Stimulated activated CD8-positive, alpha-beta memory T cell treated with anti-CD3 and anti-CD28 coated beads, Interleukin-12 subunit alpha, Interleukin-12 subunit beta, amount 100 ng/mL, for 24 hours (primary cell): ENCODE data around the gene LUZP4.
"Not testable (repeated sequence)": the region's sequence is repeated elsewhere in the genome, so short reads cannot be mapped to it uniquely, and the experiment has no call there.

Experiments used
- DNase-seq: peaks from one replicate; pipeline ENCODE4 v3.0.0-alpha.2; 2020; ENCODE audit errors: extremely low read depth

Gene LUZP4

DNA sequence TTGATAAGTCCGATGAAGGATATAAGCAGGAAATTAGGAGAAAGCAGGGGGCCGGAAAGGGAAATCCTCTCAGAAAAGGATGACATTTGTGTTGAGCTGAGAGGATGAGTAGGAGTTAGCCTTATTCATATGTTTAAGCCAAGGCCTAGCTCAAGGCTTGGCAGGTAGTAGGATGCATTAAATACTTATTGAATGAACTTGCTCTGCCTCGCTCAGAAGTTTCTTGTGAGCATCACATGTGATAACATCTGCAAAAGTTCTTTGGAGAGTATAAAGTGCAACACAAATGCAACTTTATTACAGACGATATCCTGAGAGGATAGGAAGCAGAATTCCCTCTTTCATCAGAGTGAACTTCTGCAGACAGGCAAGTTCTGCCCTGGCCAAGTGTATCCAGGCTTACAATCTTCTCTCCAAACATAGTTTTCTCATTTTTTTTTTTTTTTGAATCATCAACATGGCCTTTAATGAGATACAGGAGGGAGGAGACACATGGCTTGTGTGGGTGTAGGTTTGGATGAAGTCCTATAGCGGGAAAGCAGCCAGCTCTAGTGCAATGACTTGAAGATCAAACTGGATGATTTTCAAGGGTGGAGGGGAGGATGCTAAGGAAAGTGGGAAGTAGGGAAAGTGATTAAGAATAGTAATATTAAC is 48.1 kb downstream of the LUZP4 start:
- DNase-seq, result no peak

DNA sequence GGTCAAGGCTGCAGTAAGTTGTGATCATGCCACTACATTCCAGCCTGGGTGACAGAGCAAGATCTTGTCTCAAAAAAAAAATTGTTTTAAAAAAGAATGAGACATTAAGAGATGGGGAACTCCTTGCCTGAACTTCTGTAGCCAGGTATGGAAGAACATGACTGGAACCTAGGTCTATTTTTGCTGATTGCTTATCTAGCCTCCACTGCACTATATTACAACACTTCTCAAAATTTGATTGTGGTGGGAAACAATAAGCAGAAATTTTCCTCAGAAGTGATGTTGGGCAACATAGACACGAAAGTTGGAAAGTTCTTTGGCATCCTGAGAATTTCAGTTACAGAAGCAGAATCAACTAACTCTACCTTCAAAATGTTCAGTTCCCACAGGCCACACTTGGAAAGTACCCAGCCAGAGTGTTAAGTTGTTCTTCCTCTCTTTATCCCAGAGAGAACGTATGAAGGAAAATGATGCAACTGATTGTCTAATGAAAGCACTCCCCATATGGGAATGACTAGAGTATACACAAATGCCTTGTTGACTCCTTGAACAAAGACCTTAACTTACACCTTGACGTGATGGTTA is 50.0 kb downstream of the LUZP4 start:
- DNase-seq, result no peak

DNA sequence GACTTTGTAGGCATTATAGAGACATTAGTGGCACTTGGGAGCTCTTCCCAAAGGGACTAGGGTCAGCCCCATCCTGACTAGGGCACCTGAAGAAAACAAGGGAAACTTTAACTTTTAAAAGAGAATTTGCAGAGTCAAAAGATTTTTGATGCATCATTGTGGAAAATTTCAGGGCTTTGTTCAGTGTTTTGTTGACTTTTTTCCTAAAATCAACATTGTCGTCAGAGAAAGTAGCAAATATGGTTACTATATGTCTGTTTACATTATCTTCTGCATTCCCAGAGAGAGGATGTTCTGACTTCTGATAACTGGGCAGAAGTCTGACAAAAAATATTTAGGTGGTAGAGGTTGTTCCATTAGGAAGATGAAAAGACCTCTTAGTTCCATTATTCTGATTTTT is 51.9 kb downstream of the LUZP4 start:
- DNase-seq, result no peak

DNA sequence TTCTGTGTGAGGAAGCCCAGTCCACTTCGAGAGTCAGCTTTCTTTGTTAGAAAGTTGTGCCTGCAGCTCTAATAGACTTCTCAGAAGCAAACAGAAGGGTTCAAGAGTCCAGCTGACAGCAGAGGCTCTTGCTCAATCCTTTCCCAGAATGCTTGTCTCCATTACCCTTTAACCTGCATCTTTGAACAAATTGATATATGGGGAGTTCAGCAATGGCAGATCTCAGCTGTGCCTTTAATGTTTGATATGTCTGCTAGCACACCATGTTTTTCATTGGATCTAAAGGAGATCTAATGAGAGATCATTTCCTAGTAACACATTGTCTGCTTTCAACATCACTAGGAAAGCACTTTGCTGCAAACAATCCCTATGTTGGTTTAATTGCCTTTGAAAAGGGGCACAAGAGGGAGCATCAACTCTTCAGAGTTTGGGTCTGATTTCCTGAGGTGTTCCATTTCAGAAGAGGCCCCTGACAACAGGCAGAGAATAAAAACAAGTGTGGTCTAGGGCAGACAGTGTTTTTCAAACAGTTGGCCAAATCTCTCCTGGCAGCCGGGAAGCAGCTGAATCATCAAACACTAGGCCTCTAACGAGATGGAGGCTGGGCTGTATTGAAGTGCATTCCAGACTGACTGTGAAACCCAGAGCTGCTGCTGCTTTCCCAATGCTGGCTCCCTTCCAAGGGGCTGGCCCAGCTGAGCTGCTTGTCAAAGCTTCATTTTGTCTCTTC is 55.5 kb downstream of the LUZP4 start:
- no peak for DNase-seq

DNA sequence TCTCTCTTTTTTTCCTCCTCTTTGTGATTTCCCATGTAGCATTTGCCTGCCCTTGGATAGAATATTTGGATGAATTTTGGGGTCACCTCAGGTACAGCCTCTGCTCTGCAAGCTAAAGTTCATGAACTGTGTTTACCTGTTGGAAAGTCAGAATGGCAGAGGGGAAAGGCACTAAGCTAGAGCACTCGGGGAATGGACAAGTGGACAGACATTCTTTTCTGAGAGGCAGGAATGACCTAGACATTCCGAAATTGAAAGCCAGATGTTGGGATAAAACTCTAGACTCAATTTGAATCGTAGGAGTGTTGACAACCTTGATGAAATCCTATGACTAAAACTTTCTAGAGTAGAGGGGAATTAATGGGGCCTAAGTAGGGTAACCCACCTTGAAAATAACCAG is 56.1 kb downstream of the LUZP4 start:
- no peak for DNase-seq

DNA sequence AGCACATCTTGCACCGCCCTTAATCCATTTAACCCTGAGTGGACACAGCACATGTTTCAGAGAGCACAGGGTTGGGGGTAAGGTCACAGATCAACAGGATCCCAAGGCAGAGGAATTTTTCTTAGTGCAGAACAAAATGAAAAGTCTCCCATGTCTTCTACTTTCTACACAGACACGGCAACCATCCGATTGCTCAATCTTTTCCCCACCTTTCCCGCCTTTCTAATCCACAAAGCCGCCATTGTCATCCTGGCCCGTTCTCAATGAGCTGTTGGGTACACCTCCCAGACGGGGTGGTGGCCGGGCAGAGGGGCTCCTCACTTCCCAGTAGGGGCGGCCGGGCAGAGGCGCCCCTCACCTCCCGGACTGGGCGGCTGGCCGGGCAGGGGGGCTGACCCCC is 57.2 kb downstream of the LUZP4 start:
- DNase-seq, result not testable (repeated sequence)

DNA sequence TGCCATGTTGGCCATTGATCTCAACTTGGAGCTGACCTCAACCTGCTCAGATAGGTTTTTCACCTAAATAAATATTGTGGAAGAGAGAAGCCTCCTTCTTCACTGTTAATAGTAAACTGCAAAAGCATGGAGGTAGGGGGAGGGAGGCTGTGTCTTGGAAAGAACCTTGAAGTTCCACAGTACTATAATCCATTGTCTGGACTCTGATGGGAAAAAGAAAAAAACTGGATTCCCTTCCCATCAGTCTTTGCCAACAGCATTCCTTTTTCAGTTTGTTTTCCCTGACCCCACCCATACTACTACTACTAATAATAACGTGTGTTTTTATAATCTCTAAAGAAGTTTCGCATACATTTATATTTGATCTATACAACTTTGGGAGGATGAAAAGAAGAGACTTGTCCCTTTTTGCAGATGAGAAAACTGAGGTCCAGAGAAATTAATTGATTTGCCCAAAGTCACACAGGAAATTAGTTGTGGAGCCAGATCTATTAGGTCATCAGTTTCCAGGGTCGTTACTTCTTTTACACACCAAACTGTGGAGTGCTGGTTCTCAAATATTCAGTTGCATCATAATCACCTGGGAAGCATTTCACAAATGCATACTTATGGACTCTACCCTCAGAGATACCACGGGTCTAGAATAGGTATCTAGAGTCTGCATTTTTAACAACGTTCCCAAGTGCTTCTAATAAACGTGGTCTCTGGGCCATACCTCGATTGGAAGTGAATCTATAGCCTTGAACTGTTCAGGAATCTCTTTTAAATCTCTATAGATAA is 59.1 kb downstream of the LUZP4 start:
- DNase-seq, result no peak

DNA sequence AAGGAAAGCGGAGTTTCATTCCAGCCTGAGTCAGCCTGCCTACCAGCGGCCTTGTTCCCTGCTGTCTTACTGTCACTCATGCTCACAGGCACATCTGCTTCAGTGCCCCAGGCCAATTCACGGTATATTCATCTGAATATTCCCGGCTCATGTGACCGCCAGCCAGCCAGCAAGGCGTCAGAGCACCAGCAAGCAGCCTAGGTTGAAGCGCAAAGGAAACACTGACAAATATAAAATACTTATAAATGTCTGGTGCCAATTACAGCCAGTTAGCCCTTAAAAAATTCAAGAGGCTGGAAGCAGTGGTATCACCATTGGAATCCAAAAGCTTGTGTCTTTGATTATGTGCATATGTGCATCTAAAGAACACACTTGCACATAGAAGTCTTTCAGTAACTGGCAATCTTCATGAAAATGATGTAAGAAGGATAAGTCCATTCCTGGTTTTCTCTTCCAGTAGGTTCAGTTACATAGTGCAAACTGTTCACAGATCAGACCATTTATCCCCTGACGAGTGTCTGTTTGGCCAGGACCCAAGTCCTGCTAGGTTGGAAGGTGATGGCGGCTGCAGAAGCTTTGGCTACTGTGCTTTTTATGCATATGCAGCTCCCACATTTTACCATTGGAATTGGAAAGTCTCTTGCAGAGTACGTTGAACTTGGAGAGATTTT is 61.3 kb downstream of the LUZP4 start:
- DNase-seq, result no peak

DNA sequence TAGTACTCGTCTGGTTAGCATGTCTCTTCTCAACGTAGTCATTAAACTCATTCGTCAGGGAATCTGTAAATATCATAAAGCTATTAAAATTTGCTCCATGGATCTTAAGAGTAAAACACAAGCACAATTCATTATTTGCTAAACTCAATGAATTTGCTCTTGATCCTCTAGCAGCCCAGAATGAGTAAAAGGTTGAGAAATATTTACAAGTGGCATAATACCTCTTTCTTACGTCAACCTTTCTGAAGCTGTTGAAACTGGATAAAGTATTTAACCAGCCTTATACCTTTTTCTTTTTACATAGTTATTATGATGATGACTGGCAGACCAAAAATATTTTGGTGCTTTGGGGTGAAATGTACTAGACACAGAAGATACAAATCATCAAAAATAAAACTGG is 66.9 kb downstream of the LUZP4 start:
- no peak for DNase-seq
